ENCODE measurements around the gene LUC7L2. TPM values are rescaled to one million over a fixed set of nuclear protein-coding genes. Genes with fewer than 3 reads are reported as not detected.

The LUC7L2 gene
- total and polyA plus RNA-seq, 2 of the 8 experiments (the other 6 are each of a cell fraction or from before 2014, with no cell fraction given): 22.9 to 67.8 TPM

- no peak for TF ChIP-seq EGR1 (IDR thresholded peaks at IDR 0.05; ENCODE audit: borderline replicate concordance, low read depth, low read length)
- TF ChIP-seq SUZ12 (IDR thresholded peaks at IDR 0.05; ENCODE audit: low read length): no peak
- TF ChIP-seq RFX5 (IDR thresholded peaks at IDR 0.05; ENCODE audit: borderline replicate concordance, low read depth, low read length): no peak
- TF ChIP-seq CTBP2 (IDR thresholded peaks at IDR 0.05; ENCODE audit: borderline replicate concordance, insufficient read depth, insufficient read length, low read length): no peak
- no peak for TF ChIP-seq CEBPB (IDR thresholded peaks at IDR 0.05; ENCODE audit: low read depth, low read length)
- no peak for TF ChIP-seq KDM5A (IDR thresholded peaks at IDR 0.05; ENCODE audit: low read length)
- TF ChIP-seq KDM4A (IDR thresholded peaks at IDR 0.05; ENCODE audit: low read depth, low read length, severe bottlenecking): peak; percentile 66
- TF ChIP-seq ZNF274 (IDR thresholded peaks at IDR 0.05; ENCODE audit: borderline replicate concordance, extremely low read depth, low read length): no peak
- no peak for TF ChIP-seq CBX5 (IDR thresholded peaks at IDR 0.05; ENCODE audit: low read depth, low read length)
These were observed at the start of gene LUC7L2 (continued) for GRCh38 chr7:139359366-139360209.

Measured in H1 (cell line).